ENCODE data around the gene EPHB1.
"Not testable (repeated sequence)": the region's sequence is repeated elsewhere in the genome, so short reads cannot be mapped to it uniquely, and the experiment has no call there.

Gene EPHB1

GRCh38 chr3:135023996-135024658 lies 229.1 kb downstream of the EPHB1 start:
- intact Hi-C loops (cut with DNase I), result no loop called here
- no peak for DNase-seq

- intact Hi-C loops (cut with DNase I); DNase-seq: not testable (repeated sequence)
Measured at GRCh38 chr3:135030768-135031615, 235.9 kb downstream of the EPHB1 start.

GRCh38 chr3:135033737-135034136 lies 238.7 kb downstream of the EPHB1 start:
- DNase-seq, result no peak
- intact Hi-C loops (cut with DNase I), result no loop called here

DNA sequence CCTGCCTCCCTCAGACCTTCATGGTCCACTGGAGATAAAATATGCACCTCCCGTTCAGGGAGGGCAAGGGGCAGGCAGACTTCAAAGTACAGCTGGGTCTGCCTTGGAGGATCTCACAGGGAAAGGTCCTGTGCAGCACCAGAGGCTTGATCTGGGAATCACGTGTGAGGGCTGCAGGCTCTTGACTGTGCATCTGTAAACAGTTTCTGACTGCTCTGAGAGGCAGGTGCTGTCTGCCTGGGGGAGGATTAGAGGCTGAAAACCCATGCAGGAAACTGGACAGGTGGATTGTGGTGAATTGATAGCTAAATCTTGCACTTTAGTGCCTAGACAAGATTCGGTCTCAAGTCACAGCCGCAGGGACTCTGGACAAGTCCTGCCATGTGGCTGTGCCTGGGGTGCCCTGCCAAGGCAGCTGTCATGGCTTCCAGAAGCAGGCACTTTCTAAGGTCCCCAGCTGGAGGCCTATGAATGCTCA lies 239.3 kb downstream of the EPHB1 start:
- no peak for DNase-seq
- intact Hi-C loops (cut with DNase I), result no loop called here

- DNase-seq, result no peak
- intact Hi-C loops (cut with DNase I), result no loop called here
Measured at GRCh38 chr3:135034891-135035440, 239.9 kb downstream of the EPHB1 start.

DNA sequence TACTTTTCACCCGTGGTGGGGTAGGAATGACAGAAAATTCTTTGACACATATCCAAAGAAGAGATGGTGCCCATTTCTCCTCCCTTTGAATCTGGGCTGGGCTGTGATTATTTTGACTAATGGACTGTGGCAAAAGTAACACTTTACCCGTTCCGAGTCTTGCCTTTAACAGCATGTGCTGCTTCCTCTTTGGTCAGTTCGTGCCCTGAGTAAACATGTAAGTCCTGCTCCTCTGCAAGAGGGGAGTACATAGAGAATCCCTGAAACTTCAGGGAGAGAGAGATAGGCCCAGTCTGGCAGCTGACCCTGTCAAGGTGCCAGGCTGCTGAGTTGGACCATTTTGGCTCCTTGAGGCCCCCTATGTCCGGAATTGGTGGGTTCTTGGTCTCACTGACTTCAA lies 243.1 kb downstream of the EPHB1 start:
- DNase-seq, result no peak

DNA sequence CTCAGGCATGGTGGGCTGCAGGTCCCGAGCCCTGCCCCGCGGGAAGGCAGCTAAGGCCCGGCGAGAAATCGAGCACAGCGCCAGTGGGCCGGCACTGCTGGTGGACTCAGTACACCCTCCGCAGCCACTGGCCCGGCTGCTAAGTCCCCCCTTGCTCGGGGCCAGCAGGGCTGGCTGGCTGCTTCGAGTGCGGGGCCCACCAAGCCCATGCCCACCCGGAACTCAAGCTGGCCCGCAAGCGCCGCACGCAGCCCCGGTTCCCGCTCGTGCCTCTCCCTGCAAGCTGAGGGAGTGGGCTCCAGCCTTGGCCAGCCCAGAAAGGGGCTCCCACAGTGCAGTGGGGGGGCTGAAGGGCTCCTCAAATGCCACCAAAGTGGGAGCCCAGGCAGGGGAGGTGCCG lies 244.5 kb downstream of the EPHB1 start:
- intact Hi-C loops (cut with DNase I); DNase-seq: not testable (repeated sequence)

More for the DNA sequence above, 243.1 kb downstream of the EPHB1 start:
- intact Hi-C loops (cut with DNase I), result no loop called here

- no peak for DNase-seq
Measured at GRCh38 chr3:135040321-135041240, 245.5 kb downstream of the EPHB1 start.

GRCh38 chr3:135041601-135042000 lies 246.5 kb downstream of the EPHB1 start:
- no peak for DNase-seq
- intact Hi-C loops (cut with DNase I), result no loop called here

More at GRCh38 chr3:135040321-135041240, 245.5 kb downstream of the EPHB1 start:
- intact Hi-C loops (cut with DNase I), result no loop called here

DNA sequence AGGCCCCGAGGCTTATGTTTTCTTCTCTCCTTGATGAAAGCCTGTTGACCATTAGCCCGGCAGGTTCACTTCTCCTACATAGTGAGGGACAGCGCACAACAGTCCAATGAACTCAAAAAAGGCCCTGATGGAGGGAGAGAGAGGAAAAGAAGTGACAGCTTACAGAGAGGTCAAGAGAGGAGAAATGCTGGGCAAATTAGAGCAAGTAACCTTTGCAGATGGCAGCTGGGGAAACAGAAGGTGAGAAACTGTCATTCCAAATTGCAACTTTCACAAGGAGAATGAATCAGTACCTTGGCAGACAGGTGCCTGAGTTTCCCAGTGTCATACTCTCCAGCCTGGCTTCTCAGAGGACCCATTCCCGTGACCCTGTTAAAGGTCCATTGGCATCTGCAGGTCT lies 252.0 kb downstream of the EPHB1 start:
- intact Hi-C loops (cut with DNase I), result no loop called here
- no peak for DNase-seq

GRCh38 chr3:135050536-135050935 lies 255.5 kb downstream of the EPHB1 start:
- intact Hi-C loops (cut with DNase I), result no loop called here

GRCh38 chr3:135051409-135051973 lies 256.4 kb downstream of the EPHB1 start:
- no peak for DNase-seq
- intact Hi-C loops (cut with DNase I), result no loop called here

More at GRCh38 chr3:135050536-135050935, 255.5 kb downstream of the EPHB1 start:
- no peak for DNase-seq

- intact Hi-C loops (cut with DNase I), result no loop called here
Measured at GRCh38 chr3:135055449-135055848, 260.4 kb downstream of the EPHB1 start.

DNA sequence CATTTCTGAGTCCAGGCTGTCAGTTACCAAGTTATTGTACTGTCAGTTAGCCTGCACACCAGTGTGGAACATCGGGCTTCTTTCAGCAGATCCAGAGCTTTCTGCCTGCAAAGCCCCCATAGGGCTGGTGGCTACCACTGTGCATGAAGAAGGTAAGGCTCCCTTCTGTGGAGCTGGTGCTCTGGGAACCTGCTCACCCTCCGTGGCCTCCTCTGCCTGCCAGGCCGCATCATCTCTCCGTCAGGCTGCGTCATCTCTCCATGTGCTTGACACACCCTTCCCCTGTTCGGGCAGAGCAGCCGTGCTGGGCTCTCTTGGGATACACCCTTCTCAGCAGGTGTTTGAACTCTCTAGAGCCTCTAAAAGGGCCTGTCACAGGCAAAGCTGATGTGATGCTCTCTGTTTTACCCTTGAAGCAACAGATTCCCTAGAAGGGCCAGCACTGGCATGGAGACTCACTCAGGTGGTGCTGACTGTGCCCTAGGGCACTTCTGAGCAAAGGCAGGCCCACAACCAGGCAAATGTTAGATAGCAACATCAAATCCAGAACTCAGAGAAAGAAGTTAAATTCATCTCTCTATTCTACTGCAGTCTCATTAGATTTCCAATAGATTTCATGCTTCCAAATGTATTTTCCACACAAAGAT lies 261.1 kb downstream of the EPHB1 start:
- intact Hi-C loops (cut with DNase I), result no loop called here
- no peak for DNase-seq

More at GRCh38 chr3:135055449-135055848, 260.4 kb downstream of the EPHB1 start:
- no peak for DNase-seq

DNA sequence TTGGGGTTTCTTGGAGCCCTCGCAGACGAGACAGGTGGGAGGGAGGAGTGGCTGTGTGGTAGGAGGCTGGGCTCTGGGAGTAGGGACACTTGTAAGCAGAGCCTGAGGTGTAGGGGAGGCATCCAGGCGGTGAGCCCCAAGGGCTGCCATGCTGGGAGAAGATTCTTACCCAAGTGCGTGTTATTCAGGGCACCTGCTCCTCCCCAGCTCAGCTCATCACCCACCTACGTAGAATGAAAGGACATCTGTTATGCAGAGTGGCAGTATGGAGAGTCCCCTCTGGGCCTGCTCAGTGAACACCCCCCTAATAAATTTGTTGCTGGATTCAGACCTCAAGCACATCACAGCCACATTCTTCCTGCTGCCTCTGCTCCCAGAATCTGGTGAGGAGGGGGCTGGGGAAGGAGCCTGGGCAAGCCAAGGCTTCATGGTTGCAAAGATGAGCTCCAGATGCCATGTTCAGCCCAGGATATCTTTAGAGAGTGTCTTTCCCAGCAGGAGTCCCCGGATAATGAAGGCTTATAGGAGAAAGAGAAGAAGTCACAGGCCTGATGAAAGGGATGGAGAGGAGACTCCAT lies 261.8 kb downstream of the EPHB1 start:
- no peak for DNase-seq
- intact Hi-C loops (cut with DNase I), result no loop called here

DNA sequence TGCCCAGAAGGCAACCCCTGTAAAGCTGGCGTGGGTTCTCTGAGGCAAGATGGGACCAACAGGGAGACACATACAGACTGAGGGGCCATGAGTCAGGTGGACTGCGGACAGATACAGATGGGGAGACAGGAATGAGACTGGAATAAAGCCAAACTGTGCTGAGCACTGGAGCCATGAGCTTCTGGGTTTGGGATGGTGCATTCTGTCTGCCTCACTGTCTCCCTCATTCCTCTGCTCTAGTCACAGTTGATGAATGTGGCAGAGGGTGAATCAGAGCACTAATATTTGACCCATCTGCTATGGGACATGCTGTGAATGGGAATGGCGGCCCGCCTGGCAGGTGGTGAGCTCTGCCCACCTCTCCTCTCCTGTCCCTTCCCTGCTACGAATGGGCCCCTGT lies 262.9 kb downstream of the EPHB1 start:
- intact Hi-C loops (cut with DNase I), result no loop called here
- no peak for DNase-seq

- DNase-seq, result no peak
- intact Hi-C loops (cut with DNase I), result no loop called here
Measured at GRCh38 chr3:135059580-135059979, 264.5 kb downstream of the EPHB1 start.

GRCh38 chr3:135066844-135067727 lies 272.0 kb downstream of the EPHB1 start:
- intact Hi-C loops (cut with DNase I); DNase-seq: not testable (repeated sequence)
